Hematopoietic multipotent progenitor cell treated with erythropoietin and hydrocortisone succinate and interleukin-3 and kit ligand, for 17 days (in vitro differentiated cells): ENCODE data around the gene MUC13.

Experiments
- DNase-seq: peaks from one replicate; pipeline ENCODE4 v3.0.0-alpha.2; 2015; ENCODE audit warnings: low spot score

MUC13 gene

GRCh38 chr3:124876401-124876878, 58.1 kb downstream of the MUC13 start:
- DNase-seq, result peak; percentile 70

GRCh38 chr3:124873226-124873625, 61.3 kb downstream of the MUC13 start:
- no peak for DNase-seq

- no peak for DNase-seq
Observed at GRCh38 chr3:124867511-124867910, 67.0 kb downstream of the MUC13 start.

DNA sequence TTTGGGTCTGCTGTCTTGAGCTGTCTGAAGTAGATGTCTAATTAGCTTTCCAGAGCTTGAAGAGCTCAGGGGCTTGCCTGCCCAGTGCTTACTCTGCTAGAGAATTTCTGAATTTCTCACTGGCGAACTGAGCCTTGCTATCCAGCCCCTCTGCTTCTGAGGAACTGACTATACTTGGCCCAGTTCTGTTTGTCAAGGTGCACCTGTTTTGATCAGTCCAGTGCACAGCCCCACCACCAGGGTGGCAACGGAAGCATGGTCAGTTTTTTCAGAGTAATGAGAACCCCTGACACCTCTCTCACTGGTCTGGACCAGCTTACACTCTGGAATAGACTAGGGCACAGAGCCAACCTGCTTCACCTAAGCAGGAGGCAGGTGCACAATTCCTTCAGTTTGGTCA, 72.5 kb downstream of the MUC13 start:
- no peak for DNase-seq

DNA sequence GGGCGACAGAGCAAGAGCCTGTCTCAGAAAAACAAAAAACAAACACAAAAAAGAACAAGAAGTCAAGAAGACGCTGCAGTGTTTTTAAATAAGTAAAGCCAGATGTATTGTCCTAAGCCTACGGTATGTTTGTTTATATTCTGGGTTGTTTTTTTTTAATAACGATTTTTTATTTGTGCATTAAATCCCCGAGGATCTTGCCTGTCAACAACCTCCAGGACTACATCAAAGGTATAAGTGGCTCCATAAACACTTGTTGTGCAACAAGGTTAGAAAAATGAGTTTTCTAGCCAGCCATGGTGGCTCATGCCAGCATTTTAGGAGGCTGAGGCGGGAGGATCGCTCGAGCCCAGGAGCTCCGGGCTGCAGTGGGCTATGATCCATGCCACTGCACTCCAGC, 73.5 kb downstream of the MUC13 start:
- DNase-seq, result no peak

- no peak for DNase-seq
Observed at GRCh38 chr3:124860599-124860998, 74.0 kb downstream of the MUC13 start.

- DNase-seq, result no peak
Observed at GRCh38 chr3:124859025-124859424, 75.5 kb downstream of the MUC13 start.

DNA sequence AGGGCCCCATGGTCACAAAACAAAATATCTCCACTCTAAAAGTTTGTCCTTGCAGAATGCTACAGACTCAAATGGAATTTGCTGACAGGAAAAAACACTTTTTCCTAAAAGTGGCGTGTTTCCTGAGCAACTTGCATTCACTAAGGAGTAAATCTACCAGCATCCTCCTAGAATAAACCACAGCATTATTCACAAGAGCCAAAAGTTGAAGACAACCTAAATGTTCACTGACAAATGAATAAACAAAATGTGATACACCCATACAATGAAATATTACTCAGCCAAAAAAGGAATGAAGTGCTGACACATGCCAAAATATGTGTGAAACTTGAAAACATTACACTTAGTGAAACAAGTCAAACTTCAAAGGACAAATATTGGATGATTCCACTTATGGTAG, 76.3 kb downstream of the MUC13 start:
- no peak for DNase-seq

- no peak for DNase-seq
Observed at GRCh38 chr3:124856677-124857076, 77.9 kb downstream of the MUC13 start.
